SIG-M5 (cell line): Measurements from ENCODE around the gene TRAPPC14.
"Not testable (repeated sequence)": the region's sequence is repeated elsewhere in the genome, so short reads cannot be mapped to it uniquely, and the experiment has no call there.

Source experiments
- DNase-seq: peaks from one replicate; lab custom pipeline; 2025; lab: John Stamatoyannopoulos, UW

TRAPPC14 gene

GRCh38 chr7:100158229-100159098, at the start of gene TRAPPC14:
TRAPPC14 (minus strand) TSS chr7:100158723; CDS start chr7:100158499, 224 bp downstream.
- peak; percentile 12 for DNase-seq

- no peak for DNase-seq
Observed at GRCh38 chr7:100204454-100204853, 45.9 kb upstream of the TRAPPC14 start.

- DNase-seq = no peak
Observed at GRCh38 chr7:100200693-100201092, 42.2 kb upstream of the TRAPPC14 start.

GRCh38 chr7:100198266-100198665, 39.7 kb upstream of the TRAPPC14 start:
- DNase-seq = no peak

- not testable (repeated sequence) for DNase-seq
Observed at GRCh38 chr7:100195901-100196322, 37.4 kb upstream of the TRAPPC14 start.

GRCh38 chr7:100195222-100195621, 36.7 kb upstream of the TRAPPC14 start:
- no peak for DNase-seq

GRCh38 chr7:100192969-100193368, 34.4 kb upstream of the TRAPPC14 start:
- DNase-seq = no peak

GRCh38 chr7:100192281-100192862, 33.8 kb upstream of the TRAPPC14 start:
- not testable (repeated sequence) for DNase-seq

- peak; percentile 68 for DNase-seq
Observed at GRCh38 chr7:100191775-100192174, 33.3 kb upstream of the TRAPPC14 start.

- DNase-seq = no peak
Observed at GRCh38 chr7:100190048-100190711, 31.7 kb upstream of the TRAPPC14 start.

- DNase-seq = no peak
Observed at GRCh38 chr7:100189061-100189460, 30.5 kb upstream of the TRAPPC14 start.

- DNase-seq = no peak
Observed at GRCh38 chr7:100185726-100186125, 27.2 kb upstream of the TRAPPC14 start.

- DNase-seq = not testable (repeated sequence)
Observed at GRCh38 chr7:100183090-100183489, 24.6 kb upstream of the TRAPPC14 start.

- not testable (repeated sequence) for DNase-seq
Observed at GRCh38 chr7:100182616-100183015, 24.1 kb upstream of the TRAPPC14 start.

- DNase-seq = not testable (repeated sequence)
Observed at GRCh38 chr7:100180084-100180483, 21.6 kb upstream of the TRAPPC14 start.

- peak; percentile 46 for DNase-seq
Observed at GRCh38 chr7:100177045-100178001, 18.8 kb upstream of the TRAPPC14 start, which contains the start of the genes GPC2 and STAG3. GPC2 (minus strand) TSS chr7:100177381; CDS start chr7:100177199, 182 bp downstream. STAG3 (plus strand) TSS chr7:100177918; CDS start chr7:100180557, 2,639 bp downstream.

- DNase-seq = no peak
Observed at GRCh38 chr7:100176096-100177044, 17.8 kb upstream of the TRAPPC14 start.

GRCh38 chr7:100175296-100175935, 16.9 kb upstream of the TRAPPC14 start:
- DNase-seq = no peak

GRCh38 chr7:100174582-100174981, 16.1 kb upstream of the TRAPPC14 start:
- DNase-seq = no peak
